ENCODE measurements around the gene COG2. TPM values are rescaled to one million over a fixed set of nuclear protein-coding genes. Genes with fewer than 3 reads are reported as not detected.

Gene COG2
- total and polyA plus RNA-seq, 2 of the 13 experiments (the other 11 are each of a cell fraction or from before 2014, with no cell fraction given) = 16.8 to 36.3 TPM

DNA sequence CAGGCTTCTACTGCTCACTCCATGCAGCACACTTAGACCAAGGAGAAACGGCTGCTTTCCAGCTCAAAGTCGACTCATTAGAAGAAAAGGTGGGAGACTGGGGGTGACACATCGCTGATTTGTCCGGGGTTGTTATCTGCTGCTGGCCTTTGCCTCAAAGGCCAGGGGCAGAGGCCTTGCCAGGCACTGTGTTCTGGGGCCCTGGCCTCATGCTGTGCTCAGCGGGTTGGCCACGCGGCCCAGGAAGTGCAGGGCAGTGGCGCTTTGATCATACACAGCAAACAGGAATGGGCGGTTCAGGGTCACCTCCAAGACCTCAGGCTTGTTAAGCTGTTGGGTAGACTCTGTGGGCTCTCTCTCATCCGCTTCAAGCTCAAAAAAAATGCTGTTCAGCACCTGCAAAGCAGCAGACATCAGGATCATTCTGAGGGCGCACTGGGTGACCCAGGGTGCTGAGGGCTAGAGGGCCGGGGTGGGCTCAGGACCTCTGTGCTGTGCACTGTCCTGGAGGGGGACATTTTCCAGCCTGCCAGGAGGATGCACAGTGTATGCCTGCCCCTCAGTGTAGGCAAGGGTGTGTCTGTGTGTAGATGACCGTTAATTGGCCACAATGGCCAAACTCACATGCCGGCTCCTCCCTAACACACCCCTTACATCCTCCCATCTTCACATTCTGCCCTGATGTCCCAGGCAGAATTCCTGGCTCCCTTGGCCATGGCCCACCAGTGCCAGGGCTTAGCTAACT is 60.8 kb downstream of the COG2 start (continued):
- 0 out of 2 replicates have a peak, but pooled peaks have one; percentile 30 for TF ChIP-seq ZKSCAN1 (IDR thresholded peaks at IDR 0.05; ENCODE audit: low read length)
- TF ChIP-seq ZC3H13 (CRISPR knock-in tag; IDR thresholded peaks at IDR 0.05) = peak; percentile 51; the same call in 1 of the 2 replicates
- TF ChIP-seq ZNF260 (CRISPR knock-in tag; IDR thresholded peaks at IDR 0.05; ENCODE audit: borderline replicate concordance, low read depth) = no peak
- TF ChIP-seq ARID3A (IDR thresholded peaks at IDR 0.05; ENCODE audit: low read depth, low read length) = peak; percentile 40; the same call in 1 of the 2 replicates
- TF ChIP-seq SRY (CRISPR knock-in tag; IDR thresholded peaks at IDR 0.05) = peak; percentile 76
- TF ChIP-seq ZNF775 (CRISPR knock-in tag; IDR thresholded peaks at IDR 0.05; ENCODE audit: borderline replicate concordance) = peak; percentile 58; the same call in 1 of the 2 replicates
- TF ChIP-seq, protein P1, sequence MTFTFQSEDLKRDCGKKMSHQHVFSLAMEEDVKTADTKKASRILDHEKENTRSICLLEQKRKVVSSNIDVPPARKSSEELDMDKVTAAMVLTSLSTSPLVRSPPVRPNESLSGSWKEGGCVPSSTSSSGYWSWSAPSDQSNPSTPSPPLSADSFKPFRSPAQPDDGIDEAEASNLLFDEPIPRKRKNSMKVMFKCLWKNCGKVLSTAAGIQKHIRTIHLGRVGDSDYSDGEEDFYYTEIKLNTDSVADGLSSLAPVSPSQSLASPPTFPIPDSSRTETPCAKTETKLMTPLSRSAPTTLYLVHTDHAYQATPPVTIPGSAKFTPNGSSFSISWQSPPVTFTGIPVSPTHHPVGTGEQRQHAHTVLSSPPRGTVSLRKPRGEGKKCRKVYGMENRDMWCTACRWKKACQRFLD (CRISPR knock-in tag; IDR thresholded peaks at IDR 0.05; ENCODE audit: borderline replicate concordance) = no peak; the same call in 1 of the 2 replicates
- peak; percentile 98 for TF ChIP-seq ZNF609 (CRISPR knock-in tag; IDR thresholded peaks at IDR 0.05; ENCODE audit: borderline replicate concordance)
- TF ChIP-seq ZIK1 (CRISPR knock-in tag; IDR thresholded peaks at IDR 0.05; ENCODE audit: borderline replicate concordance, low read depth) = 0 out of 2 replicates have a peak, but pooled peaks have one; percentile 77
- no peak for TF ChIP-seq ZNF660 (CRISPR knock-in tag; IDR thresholded peaks at IDR 0.05; ENCODE audit: borderline replicate concordance, low read depth)
- TF ChIP-seq HNRNPL (IDR thresholded peaks at IDR 0.05; ENCODE audit: low read depth, low read length) = peak; percentile 99
- TF ChIP-seq ZNF564 (CRISPR knock-in tag; IDR thresholded peaks at IDR 0.05) = peak; percentile 79; the same call in 1 of the 2 replicates
- TF ChIP-seq ZNF205 (CRISPR knock-in tag; IDR thresholded peaks at IDR 0.05) = peak; percentile 88; the same call in 1 of the 2 replicates
- peak; percentile 88 for TF ChIP-seq ZNF501 (CRISPR knock-in tag; IDR thresholded peaks at IDR 0.05)
- peak; percentile 53 for TF ChIP-seq MAFF (IDR thresholded peaks at IDR 0.05; ENCODE audit: low read depth, low read length)
- peak; percentile 90 for TF ChIP-seq TOPORS (CRISPR knock-in tag; IDR thresholded peaks at IDR 0.05)
- TF ChIP-seq, protein P2, sequence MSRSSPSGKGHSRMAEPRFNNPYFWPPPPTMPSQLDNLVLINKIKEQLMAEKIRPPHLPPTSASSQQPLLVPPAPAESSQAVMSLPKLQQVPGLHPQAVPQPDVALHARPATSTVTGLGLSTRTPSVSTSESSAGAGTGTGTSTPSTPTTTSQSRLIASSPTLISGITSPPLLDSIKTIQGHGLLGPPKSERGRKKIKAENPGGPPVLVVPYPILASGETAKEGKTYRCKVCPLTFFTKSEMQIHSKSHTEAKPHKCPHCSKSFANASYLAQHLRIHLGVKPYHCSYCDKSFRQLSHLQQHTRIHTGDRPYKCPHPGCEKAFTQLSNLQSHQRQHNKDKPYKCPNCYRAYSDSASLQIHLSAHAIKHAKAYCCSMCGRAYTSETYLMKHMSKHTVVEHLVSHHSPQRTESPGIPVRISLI (CRISPR knock-in tag; IDR thresholded peaks at IDR 0.05; ENCODE audit: borderline replicate concordance) = peak; percentile 96
- peak; percentile 81 for TF ChIP-seq TEAD3 (CRISPR knock-in tag; optimal IDR thresholded peaks at IDR 0.05; ENCODE audit: borderline replicate concordance)
